A673 (cell line): Measurements from ENCODE around the gene EEPD1.

ENCODE experiments used
- EZH2 ChIP-seq: fragments of 200-600 bp; sonication (generic); IDR thresholded peaks from 2 replicates; pipeline ENCODE4 v1.6.1; 2017; ENCODE audit warnings: borderline replicate concordance, low read depth, mild to moderate bottlenecking, mixed read lengths, antibody characterized with exemption, low read length; ENCODE audit not compliant: poor library complexity, severe bottlenecking
- TF ChIP-seq, protein P1 (sequence below): fragments of 300-800, 200-600 bp; sonication (generic); conservative IDR thresholded peaks from 2 replicates; pipeline ENCODE4 v1.5.1; 2017; ENCODE audit warnings: low read depth, mild to moderate bottlenecking, antibody characterized with exemption, low read length, moderate library complexity, mixed read lengths

- TF ChIP-seq, protein P1, sequence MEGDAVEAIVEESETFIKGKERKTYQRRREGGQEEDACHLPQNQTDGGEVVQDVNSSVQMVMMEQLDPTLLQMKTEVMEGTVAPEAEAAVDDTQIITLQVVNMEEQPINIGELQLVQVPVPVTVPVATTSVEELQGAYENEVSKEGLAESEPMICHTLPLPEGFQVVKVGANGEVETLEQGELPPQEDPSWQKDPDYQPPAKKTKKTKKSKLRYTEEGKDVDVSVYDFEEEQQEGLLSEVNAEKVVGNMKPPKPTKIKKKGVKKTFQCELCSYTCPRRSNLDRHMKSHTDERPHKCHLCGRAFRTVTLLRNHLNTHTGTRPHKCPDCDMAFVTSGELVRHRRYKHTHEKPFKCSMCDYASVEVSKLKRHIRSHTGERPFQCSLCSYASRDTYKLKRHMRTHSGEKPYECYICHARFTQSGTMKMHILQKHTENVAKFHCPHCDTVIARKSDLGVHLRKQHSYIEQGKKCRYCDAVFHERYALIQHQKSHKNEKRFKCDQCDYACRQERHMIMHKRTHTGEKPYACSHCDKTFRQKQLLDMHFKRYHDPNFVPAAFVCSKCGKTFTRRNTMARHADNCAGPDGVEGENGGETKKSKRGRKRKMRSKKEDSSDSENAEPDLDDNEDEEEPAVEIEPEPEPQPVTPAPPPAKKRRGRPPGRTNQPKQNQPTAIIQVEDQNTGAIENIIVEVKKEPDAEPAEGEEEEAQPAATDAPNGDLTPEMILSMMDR, result no peak
- TF ChIP-seq EZH2, result no peak
Observed at GRCh38 chr7:36304099-36304425, 151.0 kb downstream of the EEPD1 start.
